Stomach (tissue), 9 donors: Measurements from ENCODE around the gene CCNB2. TPM values are rescaled to one million over a fixed set of nuclear protein-coding genes. Genes with fewer than 3 reads are reported as not detected.
A peak's percentile ranks its signal among the peaks of the same experiment; 100 is the strongest.

ENCODE experiments used
- DNase-seq, 2 donors: peaks; one replicate each; pipeline versions ENCODE4 v3.0.0 to v3.0.0-alpha.2; 2013 to 2019
- H3K27ac ChIP-seq, 5 donors: fragments of 200-600 bp in 4 of 5; sonication (generic) in 4 of 5; one replicate each; pipeline ENCODE4 v1.5.1; 2013 to 2019; ENCODE audit warnings: mild to moderate bottlenecking in 1 of 5, moderate library complexity in 1 of 5
- H3K27me3 ChIP-seq, 3 donors: fragments of 200-600 bp; sonication (generic); one replicate each; pipeline ENCODE4 v1.5.1; 2017 to 2019; ENCODE audit warnings: mixed run types in 1 of 3
- H3K36me3 ChIP-seq, 4 donors: fragments of 200-600 bp; sonication (generic); 1 replicate in 3 of 4; 2 replicates in 1 of 4; pipeline ENCODE4 v1.5.1; 2016 to 2019
- H3K4me1 ChIP-seq, 4 donors: fragments of 200-600 bp; sonication (generic); one replicate each; pipeline ENCODE4 v1.5.1; 2016 to 2019
- H3K4me3 ChIP-seq, 4 donors: fragments of 200-600 bp; sonication (generic) in 3 of 4; one replicate each; pipeline ENCODE4 v1.5.1; 2016 to 2019; ENCODE audit warnings: mild to moderate bottlenecking in 1 of 4
- H3K9me3 ChIP-seq, 4 donors: fragments of 200-600 bp; sonication (generic); one replicate each; pipeline ENCODE4 v1.5.1; 2016 to 2019
- EP300 ChIP-seq: sonication (generic); formaldehyde crosslinking; IDR thresholded peaks from one replicate; pipeline ENCODE4 v1.6.1; 2017; ENCODE audit warnings: antibody characterized with exemption
- POLR2A ChIP-seq, 4 donors: fragments of 450-650 bp; IDR thresholded peaks; one replicate each; pipeline ENCODE4 v1.6.1; 2016; ENCODE audit warnings: antibody characterized with exemption in 4 of 4, control low read depth in 2 of 4, mild to moderate bottlenecking in 1 of 4, moderate library complexity in 1 of 4
- POLR2AphosphoS5 ChIP-seq, 3 donors: sonication (generic); formaldehyde crosslinking; IDR thresholded peaks; one replicate each; pipeline ENCODE4 v1.6.1; 2016; ENCODE audit warnings: antibody characterized with exemption in 3 of 3
- WGBS, 5 donors: extraction: QIAGEN DNeasy Blood & Tissue Kit in 3 of 5; methylation state at CpG; one replicate each; pipeline versions ENCODE4 v1.1.5 to v1.1.7; 2013 to 2018; 5-methylcytosine and 5-hydroxymethylcytosine counted together
- intact Hi-C: fragments of 100-400 bp; cut with DNase I; formaldehyde crosslinking; loops from one replicate; pipeline ENCODE4 v1.15.1; 2023; ENCODE audit warnings: low total_unique reads
- polyA plus RNA-seq, 3 donors: library from polyadenylated mRNA; stranded (reverse); fragments of 200-250 nt; gene quantifications; one replicate each; pipeline ENCODE4 v1.2.3, GENCODE V29; 2013
- total RNA-seq, 5 donors: library from RNA; depleted of rRNA; stranded (reverse); fragments of >200 nt; gene quantifications; one replicate each; pipeline versions ENCODE4 v1.1.0 to v1.2.3, GENCODE V29; 2014 to 2016
- TF ChIP-seq, protein P1 (sequence below), 7 experiments: fragments of 450-650 bp in 4 of 7; fragments of 200-600 bp in 3 of 7; sonication (generic) in 3 of 7; IDR thresholded peaks; one replicate each; pipeline ENCODE4 v1.5.1; 2016 to 2019; ENCODE audit warnings: antibody characterized with exemption in 7 of 7, control low read depth in 2 of 7, mild to moderate bottlenecking in 1 of 7
- donor health status: healthy with polysubstance abuse.
- donor health status: Bipolar disorder and iron deficiency.
- donor health status: healthy.

Gene CCNB2
- total and polyA plus RNA-seq, 8 donors: 3.1 to 12.1 (median 6.2) TPM; not detected in 2

GRCh38 chr15:59096429-59096828, 8.5 kb upstream of the CCNB2 start:
- Histone ChIP-seq H3K27ac (no peak overlapping the region), H3K4me3 (no peak overlapping the region), H3K9me3 (no peaks in the 10 kb centered on the region), H3K36me3 (peaks cover 21 to 84% (median 80%) of the 10 kb centered on the region in 4 donors), H3K4me1 (no peaks in the 10 kb centered on the region), H3K27me3 (no peaks in the 10 kb centered on the region)
- intact Hi-C loops: no loop called here
- DNase-seq: no peak
- TF ChIP-seq POLR2AphosphoS5 (IDR thresholded peaks at IDR 0.05) (no peak), EP300 (no peak), POLR2A (IDR thresholded peaks at IDR 0.05) (no peak)
- TF ChIP-seq, protein P1, sequence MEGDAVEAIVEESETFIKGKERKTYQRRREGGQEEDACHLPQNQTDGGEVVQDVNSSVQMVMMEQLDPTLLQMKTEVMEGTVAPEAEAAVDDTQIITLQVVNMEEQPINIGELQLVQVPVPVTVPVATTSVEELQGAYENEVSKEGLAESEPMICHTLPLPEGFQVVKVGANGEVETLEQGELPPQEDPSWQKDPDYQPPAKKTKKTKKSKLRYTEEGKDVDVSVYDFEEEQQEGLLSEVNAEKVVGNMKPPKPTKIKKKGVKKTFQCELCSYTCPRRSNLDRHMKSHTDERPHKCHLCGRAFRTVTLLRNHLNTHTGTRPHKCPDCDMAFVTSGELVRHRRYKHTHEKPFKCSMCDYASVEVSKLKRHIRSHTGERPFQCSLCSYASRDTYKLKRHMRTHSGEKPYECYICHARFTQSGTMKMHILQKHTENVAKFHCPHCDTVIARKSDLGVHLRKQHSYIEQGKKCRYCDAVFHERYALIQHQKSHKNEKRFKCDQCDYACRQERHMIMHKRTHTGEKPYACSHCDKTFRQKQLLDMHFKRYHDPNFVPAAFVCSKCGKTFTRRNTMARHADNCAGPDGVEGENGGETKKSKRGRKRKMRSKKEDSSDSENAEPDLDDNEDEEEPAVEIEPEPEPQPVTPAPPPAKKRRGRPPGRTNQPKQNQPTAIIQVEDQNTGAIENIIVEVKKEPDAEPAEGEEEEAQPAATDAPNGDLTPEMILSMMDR (IDR thresholded peaks at IDR 0.05): no peak
- WGBS, 5 donors: 81 to 88% (median 85%) methylated on average over 3 of the region's 3 CpGs

- TF ChIP-seq, protein P1 (IDR thresholded peaks at IDR 0.05): no peak
- no peak for TF ChIP-seq EP300
- TF ChIP-seq POLR2A (IDR thresholded peaks at IDR 0.05): no peak
- no peak for TF ChIP-seq POLR2AphosphoS5 (IDR thresholded peaks at IDR 0.05)
- no peak overlapping the region for H3K27ac ChIP-seq
- DNase-seq: no peak
- peaks cover 0 to 2% (median 0%) of the 10 kb centered on the region in 4 donors for H3K4me1 ChIP-seq
- H3K9me3 ChIP-seq: no peaks in the 10 kb centered on the region
- H3K36me3 ChIP-seq: peaks cover 15 to 58% (median 52%) of the 10 kb centered on the region in 4 donors
- 38 to 79% (median 67%) methylated on average over 2 of the region's 2 CpGs for WGBS, 5 donors
- intact Hi-C loops: no loop called here
- no peaks in the 10 kb centered on the region for H3K27me3 ChIP-seq
- H3K4me3 ChIP-seq: no peak overlapping the region
Measured at GRCh38 chr15:59099162-59099685, 5.7 kb upstream of the CCNB2 start.

DNA sequence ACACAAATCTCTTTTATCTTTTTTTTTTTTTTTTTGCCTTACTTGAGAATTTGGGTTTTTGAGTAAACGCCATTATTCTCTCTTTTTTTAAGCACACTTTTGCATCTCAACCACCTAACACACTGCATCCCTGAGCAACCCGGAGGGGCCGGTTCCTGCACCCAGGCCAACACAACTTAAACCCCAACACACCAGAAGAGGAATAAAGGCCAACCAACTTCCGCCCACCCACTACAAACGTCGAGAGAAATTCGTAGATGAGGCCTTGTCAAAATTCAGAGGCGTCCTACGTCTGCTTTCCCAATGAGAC, 389 bp upstream of the CCNB2 start:
- intact Hi-C loops: no loop called here
- H3K9me3 ChIP-seq: no peaks in the 10 kb centered on the region
- peak overlapping the region; percentile 55 to 88 (median 73) for H3K4me3 ChIP-seq
- TF ChIP-seq, protein P1 (IDR thresholded peaks at IDR 0.05): no peak
- TF ChIP-seq EP300 (no peak), POLR2AphosphoS5 (IDR thresholded peaks at IDR 0.05) (no peak), POLR2A (IDR thresholded peaks at IDR 0.05) (no peak)
- H3K4me1 ChIP-seq: peaks cover 0 to 14% (median 8%) of the 10 kb centered on the region in 4 donors
- no peaks in the 10 kb centered on the region for H3K27me3 ChIP-seq
- DNase-seq: no peak
- H3K36me3 ChIP-seq: peaks cover 0 to 19% (median 8%) of the 10 kb centered on the region in 4 donors
- WGBS, 5 donors: 1 to 2% (median 1%) methylated on average over 9 of the region's 9 CpGs
- H3K27ac ChIP-seq: peak overlapping the region in 4 of 5 donors; percentile 51 to 71 (median 52)

- H3K27ac ChIP-seq: peak overlapping the region in 1 of 5 donors; percentile 71
- intact Hi-C loops: no loop called here
- H3K36me3 ChIP-seq: peaks cover 0 to 7% (median 0%) of the 10 kb centered on the region in 4 donors
- TF ChIP-seq POLR2A (IDR thresholded peaks at IDR 0.05): no peak
- TF ChIP-seq, protein P1 (IDR thresholded peaks at IDR 0.05): no peak
- no peaks in the 10 kb centered on the region for H3K27me3 ChIP-seq
- no peaks in the 10 kb centered on the region for H3K9me3 ChIP-seq
- peak overlapping the region; percentile 55 to 88 (median 73) for H3K4me3 ChIP-seq
- WGBS, 5 donors: 21 to 38% (median 27%) methylated on average over 2 of the region's 2 CpGs
- peaks cover 0 to 14% (median 8%) of the 10 kb centered on the region in 4 donors for H3K4me1 ChIP-seq
- peak in 1 of 2 donors; percentile 12 for DNase-seq
Measured at GRCh38 chr15:59105854-59106253, 908 bp downstream of the CCNB2 start.
